Measurements from ENCODE around the gene KIT.

KIT gene

DNA sequence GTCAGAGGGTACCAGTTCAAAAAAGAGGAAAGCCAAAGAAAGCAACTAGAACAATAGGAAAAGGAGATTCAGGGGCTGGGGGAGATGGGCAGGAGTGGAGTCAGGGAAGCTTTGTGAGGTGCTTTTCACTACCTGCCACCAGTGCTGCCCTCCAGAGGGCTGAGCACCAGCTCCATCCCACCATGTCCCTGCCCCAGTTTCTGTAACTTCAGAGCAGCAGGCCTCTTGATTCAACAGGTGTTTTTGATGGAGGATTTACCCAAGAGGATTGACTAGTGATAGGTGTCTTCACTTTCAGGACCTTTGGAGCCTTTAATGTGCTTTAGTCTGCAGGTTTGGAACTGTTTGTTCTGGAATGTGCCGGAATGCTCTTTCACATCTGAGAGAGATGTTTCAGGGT, 12.1 kb downstream of the KIT start:
- H3K4me3 ChIP-seq (replicated peaks; ENCODE audit: insufficient read depth, low read length) = no peak overlapping the region
- DNase-seq (ENCODE audit: low read depth in 1 of 2, low spot score in 1 of 2) = no peak
- H3K27me3 ChIP-seq (ENCODE audit: insufficient read depth, poor library complexity, severe bottlenecking) = no peaks in the 10 kb centered on the region
- TF ChIP-seq SPI1 (IDR thresholded peaks at IDR 0.05; ENCODE audit: borderline replicate concordance, low read depth) (no peak), CTCF (IDR thresholded peaks at IDR 0.05; ENCODE audit: insufficient read depth, low read length) (no peak), POLR2AphosphoS5 (IDR thresholded peaks at IDR 0.05; ENCODE audit: low read depth) (no peak), REST (IDR thresholded peaks at IDR 0.05; ENCODE audit: insufficient replicate concordance, low read depth) (no peak), GABPA (IDR thresholded peaks at IDR 0.05; ENCODE audit: low read depth) (no peak)
- H3K27ac ChIP-seq (replicated peaks) = no peak overlapping the region

GRCh38 chr4:54675721-54676461, 18.1 kb downstream of the KIT start:
- no peak overlapping the region for H3K27ac ChIP-seq (replicated peaks)
- H3K27me3 ChIP-seq (ENCODE audit: insufficient read depth, poor library complexity, severe bottlenecking) = no peaks in the 10 kb centered on the region
- no peak for DNase-seq (ENCODE audit: low read depth in 1 of 2, low spot score in 1 of 2)
- H3K4me3 ChIP-seq (replicated peaks; ENCODE audit: insufficient read depth, low read length) = no peak overlapping the region
- no peak for TF ChIP-seq REST (IDR thresholded peaks at IDR 0.05; ENCODE audit: insufficient replicate concordance, low read depth)
- TF ChIP-seq GABPA (IDR thresholded peaks at IDR 0.05; ENCODE audit: low read depth) = no peak
- no peak for TF ChIP-seq CTCF (IDR thresholded peaks at IDR 0.05; ENCODE audit: insufficient read depth, low read length)
- no peak for TF ChIP-seq SPI1 (IDR thresholded peaks at IDR 0.05; ENCODE audit: borderline replicate concordance, low read depth)
- TF ChIP-seq POLR2AphosphoS5 (IDR thresholded peaks at IDR 0.05; ENCODE audit: low read depth) = no peak

DNA sequence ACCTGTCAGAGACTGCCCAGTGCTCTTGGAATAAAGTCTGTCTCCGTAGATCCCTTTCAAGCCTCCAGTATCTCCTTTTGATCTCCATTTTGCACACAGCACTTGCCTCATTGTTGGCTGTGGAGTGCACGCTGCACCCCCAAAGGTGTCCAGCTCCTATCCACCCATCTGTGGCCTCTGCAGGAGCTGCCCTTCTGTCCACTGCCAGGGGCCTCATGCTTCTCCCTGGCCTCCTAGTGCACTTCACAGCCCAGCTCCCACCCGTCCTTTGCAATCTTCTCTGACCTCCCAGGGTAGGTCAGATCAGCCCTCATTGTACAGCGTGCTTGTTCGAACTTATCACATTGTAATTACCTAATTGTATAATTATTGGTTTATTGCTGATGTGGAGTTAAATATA, 18.9 kb downstream of the KIT start:
- no peak for DNase-seq (ENCODE audit: low read depth in 1 of 2, low spot score in 1 of 2)
- Histone ChIP-seq H3K4me3 (replicated peaks; ENCODE audit: insufficient read depth, low read length) (no peak overlapping the region), H3K27me3 (ENCODE audit: insufficient read depth, poor library complexity, severe bottlenecking) (no peaks in the 10 kb centered on the region), H3K27ac (replicated peaks) (no peak overlapping the region)
- TF ChIP-seq GABPA (IDR thresholded peaks at IDR 0.05; ENCODE audit: low read depth) (no peak), REST (IDR thresholded peaks at IDR 0.05; ENCODE audit: insufficient replicate concordance, low read depth) (no peak), SPI1 (IDR thresholded peaks at IDR 0.05; ENCODE audit: borderline replicate concordance, low read depth) (no peak), POLR2AphosphoS5 (IDR thresholded peaks at IDR 0.05; ENCODE audit: low read depth) (no peak), CTCF (IDR thresholded peaks at IDR 0.05; ENCODE audit: insufficient read depth, low read length) (no peak)

Data from HL-60 (cell line).